Measurements from ENCODE around the gene ANGPT4.
"Not testable (repeated sequence)": the region's sequence is repeated elsewhere in the genome, so short reads cannot be mapped to it uniquely, and the experiment has no call there.

The ANGPT4 gene

GRCh38 chr20:841568-842546 lies 74.3 kb downstream of the ANGPT4 start:
- no peak for DNase-seq

DNA sequence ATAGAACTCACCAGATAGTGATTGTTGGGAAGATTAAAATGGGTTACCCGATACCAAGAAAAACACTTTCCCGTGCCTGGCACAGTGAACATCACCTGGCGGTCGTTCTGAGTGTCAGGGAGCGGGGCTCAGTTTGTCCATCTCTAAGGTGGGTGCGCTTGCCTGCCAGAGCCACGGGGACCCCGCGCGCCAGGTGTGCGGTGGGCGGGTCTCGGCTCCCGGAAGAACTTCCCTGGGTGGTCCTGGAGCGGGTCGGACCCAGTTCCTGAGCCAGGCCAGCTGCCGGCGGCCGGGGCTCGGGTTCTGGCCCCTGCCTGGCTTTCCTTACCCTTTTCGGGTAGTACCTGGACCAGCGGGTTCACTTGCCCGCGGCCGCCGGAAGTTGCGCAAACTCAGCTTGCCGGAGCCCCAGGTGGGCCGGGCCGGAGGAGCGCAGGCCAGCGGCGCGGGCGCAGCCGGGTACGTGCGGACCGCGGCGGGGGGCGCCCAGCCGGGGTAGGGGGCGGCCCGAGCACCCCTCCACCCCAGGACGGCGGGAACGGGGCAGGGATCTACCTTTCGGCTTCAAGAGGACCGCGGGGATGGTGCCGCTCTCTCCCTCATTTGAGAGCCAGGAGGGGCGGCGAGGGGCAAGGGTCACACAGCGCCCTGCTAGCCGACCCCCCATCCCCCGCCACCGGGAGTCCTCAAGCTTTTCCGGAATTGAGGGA lies 75.1 kb downstream of the ANGPT4 start:
- peak; percentile 31 for DNase-seq

- no peak for DNase-seq
Observed at GRCh38 chr20:840503-840857, 75.7 kb downstream of the ANGPT4 start.

- no peak for DNase-seq
Observed at GRCh38 chr20:839626-840025, 76.5 kb downstream of the ANGPT4 start.

DNA sequence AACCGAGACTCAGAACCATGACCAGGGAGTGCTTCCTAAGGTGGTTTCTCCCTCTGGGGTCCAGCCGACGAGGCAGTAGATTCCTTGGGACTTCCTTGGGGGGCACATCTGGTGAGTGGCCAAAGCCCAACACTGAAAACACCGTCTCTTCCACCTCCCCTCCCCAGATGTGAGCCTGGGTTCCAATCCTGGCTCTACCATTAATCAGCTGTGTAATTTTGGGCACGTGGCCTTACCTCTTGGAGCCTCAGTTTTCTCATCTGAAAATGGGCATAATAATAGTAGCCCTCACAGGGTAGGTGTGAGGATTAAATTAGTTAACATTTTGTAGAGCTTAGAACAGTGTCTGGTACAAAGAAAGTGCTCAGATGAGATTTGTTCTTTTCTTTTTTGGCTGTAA lies 77.1 kb downstream of the ANGPT4 start:
- no peak for DNase-seq

DNA sequence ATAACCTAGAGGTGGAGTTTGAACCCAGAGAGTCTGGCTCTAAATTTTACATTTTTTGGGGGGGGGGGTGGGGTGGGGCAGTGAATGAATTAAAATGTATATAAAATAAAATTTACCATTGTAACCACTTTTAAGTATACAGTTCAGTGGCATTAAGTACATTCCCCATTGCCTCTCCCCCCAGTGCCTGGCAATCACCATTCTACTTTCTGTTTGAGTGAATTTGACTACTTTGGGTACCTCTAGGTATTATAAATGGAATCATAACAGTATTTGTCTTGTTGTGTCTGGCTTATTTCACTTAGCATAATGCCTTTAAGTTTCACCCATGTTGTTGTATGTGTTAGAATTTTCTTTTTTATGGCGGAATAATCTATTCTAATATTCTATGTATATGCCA lies 79.9 kb downstream of the ANGPT4 start:
- DNase-seq, result no peak

- peak; percentile 50 for DNase-seq
Observed at GRCh38 chr20:835608-836045, 80.5 kb downstream of the ANGPT4 start.

- DNase-seq, result no peak
Observed at GRCh38 chr20:834151-834746, 81.9 kb downstream of the ANGPT4 start.

DNA sequence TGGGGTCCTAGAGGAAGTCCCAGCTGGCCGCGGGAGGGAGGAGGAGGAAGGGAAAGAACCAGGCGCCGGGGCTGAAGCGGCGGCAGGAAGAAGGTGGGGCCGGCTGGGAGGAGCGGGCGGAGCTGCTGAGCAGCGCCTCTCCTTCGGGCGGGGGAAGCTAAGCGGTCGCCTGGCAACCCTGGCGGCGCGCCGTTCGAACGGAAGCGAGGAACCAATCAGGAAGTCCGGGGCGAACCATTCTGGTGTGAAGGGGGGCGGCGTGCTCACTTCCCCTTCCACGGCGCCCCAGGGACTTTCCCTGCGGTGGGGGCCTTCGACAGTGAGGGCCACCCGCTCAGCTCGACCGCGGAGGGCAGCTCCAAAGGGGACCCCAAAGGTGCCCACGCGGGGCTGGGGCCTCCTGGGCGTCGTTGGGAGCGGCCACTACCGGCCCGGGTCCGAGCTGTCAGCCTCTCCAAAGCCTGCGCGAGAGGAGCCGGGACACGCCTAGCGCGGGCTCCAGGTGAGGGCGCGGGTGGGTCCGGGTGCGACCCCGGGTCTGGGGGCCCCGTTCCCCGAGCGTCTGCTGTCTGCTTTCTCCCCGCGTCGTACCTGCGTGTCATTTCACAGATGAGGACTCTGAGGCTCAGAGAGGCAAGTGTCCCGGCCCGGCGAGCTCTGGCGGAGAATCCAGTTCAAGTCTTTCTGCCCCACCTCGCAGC lies 82.5 kb downstream of the ANGPT4 start, which contains the start of gene FAM110A:
TSS of gene FAM110A (plus strand) at position 266 of the 701 bp plus-strand sequence. CDS start 11,090 bp downstream, outside the sequence.
- DNase-seq, result peak; percentile 94

DNA sequence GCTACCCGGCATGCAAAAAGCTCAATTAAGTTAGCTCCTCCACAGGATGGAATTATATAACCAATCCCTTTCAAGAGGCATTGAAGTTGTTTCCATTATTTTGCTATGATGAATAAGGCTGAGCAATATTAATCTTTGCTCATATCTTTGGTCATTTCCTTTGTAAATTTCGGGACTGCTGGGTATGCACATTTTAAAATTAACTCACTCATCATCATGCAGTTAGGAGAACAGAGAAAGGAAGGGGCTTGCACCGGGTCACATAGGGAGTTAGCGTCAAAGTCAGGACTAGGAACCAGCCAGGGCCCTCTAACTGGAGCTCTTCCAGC lies 83.0 kb downstream of the ANGPT4 start:
- peak; percentile 0 for DNase-seq

DNA sequence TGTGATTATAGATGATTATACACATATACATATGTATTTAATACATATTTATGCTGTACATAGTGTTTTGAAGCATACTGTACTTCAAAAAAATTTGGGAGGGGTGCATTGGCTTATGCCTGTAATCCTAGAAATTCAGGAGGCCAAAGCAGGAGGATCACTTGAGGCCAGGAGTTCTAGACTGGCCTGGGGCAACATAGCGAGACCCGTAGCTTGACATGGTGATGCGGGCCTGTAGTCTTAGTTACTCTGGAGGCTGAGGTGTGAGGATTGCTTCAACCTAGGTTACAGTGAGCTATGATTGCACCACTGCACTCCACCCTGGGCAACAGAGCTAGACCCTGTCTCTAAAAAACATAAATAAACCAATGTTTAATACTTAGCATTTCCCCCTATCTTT lies 84.2 kb downstream of the ANGPT4 start:
- no peak for DNase-seq

DNA sequence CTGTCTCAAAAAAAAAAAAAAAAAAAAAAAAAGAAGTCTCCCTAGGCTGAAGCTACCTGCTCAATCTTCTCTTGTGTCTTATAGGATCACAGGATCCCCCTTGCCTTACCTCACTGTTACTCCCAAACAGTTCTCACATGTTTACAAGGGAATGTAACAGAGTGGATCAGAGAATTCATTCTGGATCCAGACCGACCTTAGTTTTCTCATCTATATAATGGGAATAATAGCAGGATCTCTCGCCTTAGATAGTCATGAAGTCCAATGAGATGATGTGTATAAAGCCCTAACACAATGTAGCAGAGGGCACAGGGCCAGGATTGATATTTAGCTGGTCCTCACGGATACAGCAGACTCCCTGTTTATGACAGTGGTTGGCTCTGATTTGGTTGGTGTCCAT lies 84.9 kb downstream of the ANGPT4 start:
- DNase-seq, result no peak

DNA sequence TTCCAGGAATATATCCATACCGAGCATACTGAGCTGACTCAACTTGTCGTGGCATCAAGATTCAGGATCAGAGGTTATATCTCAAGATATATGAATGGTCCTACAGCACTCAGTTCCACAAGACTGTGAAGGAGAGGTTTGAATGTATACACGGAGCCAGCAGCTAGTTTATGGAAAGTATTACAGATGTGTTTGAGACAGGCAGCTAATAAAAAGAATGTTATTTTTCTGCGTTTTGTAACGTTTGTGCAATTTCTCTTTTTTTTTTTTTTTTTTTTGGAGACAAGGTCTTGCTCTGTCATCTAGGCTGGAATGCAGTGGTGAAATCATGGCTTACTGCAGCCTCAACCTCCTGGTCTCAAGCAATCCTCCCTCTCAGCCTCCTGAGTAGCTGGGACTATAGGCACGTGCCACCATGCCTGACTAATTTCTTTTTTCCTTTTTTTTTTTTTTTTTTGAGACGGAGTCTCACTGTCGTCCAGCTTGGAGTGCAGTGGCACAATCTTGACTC lies 86.1 kb downstream of the ANGPT4 start:
- no peak for DNase-seq

DNA sequence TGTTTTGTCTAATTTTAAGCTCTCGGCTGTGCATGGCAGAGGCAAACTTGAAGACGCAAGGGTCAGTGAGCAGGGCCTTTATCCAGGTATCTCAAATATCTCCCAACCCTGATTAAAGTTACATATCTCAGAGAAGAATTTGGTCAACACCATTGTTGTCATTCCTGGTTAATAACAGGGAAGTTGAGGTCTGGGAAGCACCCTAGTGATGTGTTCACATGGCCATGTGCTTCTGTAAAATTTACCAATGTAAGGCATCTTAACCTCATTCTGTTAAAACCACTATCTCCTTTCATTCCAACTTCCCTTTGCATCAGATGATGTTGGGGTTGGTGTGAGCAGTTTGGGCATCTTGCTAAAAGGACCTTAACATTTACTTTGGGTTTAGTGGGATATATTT lies 86.6 kb downstream of the ANGPT4 start:
- no peak for DNase-seq

DNA sequence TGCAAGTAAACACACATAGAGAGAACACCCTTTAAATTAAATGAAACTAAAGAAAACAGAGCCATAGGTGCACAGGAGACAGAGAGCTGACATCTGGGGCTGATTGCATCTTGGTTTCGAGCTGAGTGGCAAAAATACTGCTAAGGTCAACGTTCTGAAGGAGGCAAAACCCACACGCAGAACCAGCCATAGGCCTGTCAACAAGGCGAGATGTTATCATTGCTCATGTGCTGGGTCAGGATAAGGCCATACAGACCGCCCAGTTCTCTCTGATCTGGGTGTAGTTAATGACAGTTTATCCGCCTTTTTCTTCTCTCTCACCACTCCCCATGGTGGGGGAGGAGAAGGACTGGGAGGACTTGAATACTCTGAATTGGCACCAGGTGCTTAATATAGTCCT lies 87.1 kb downstream of the ANGPT4 start:
- no peak for DNase-seq

DNA sequence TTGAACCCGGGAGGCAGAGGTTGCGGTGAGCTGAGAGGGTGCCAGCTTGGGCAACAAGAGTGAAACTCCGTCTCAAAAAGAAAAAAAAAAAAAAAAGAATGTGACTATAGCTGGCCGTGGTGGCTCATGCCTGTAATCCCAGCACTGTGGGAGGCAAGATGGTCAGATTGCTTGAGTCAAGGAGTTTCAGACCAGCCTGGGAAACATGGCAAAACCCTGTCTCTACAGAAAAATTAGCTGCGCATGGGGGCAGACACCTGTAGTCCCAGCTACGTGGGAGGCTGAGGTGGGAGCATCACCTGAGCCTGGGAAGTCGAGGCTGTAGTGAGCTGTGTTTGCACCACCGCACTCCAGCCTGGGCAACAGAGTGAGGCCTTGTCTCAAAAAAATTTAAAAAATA lies 88.2 kb downstream of the ANGPT4 start:
- not testable (repeated sequence) for DNase-seq

GRCh38 chr20:826695-827323 lies 89.3 kb downstream of the ANGPT4 start:
- no peak for DNase-seq

GRCh38 chr20:825710-826421 lies 90.3 kb downstream of the ANGPT4 start:
- DNase-seq, result no peak

GRCh38 chr20:824916-825315 lies 91.2 kb downstream of the ANGPT4 start:
- DNase-seq, result no peak

- no peak for DNase-seq
Observed at GRCh38 chr20:824490-824889, 91.6 kb downstream of the ANGPT4 start.

DNA sequence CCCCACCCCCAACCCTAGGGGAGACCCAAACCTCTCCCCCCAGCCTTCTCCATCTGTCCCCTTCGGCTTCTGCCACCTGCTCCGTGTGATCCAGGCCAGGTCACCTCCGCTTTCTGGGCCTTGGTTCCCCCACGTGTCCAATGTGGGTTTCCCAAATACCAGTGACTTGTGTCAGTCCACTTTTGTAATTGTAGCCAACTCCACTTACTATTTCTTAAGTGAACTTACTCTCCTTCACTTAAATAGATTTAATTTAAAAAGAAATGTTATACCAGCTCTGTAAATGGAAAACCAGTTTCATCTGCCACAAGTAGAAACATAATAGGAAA lies 92.6 kb downstream of the ANGPT4 start:
- no peak for DNase-seq

Measured in activated CD8-positive, alpha-beta memory T cell treated with anti-CD3 and anti-CD28 coated beads, Interleukin-2, amount 50 U/mL, for 4 hours (primary cell).